ENCODE results near the gene R3HDM4.

GRCh38 chr19:861141-861755 is 51.8 kb downstream of the R3HDM4 start:
- TF ChIP-seq, protein P1, sequence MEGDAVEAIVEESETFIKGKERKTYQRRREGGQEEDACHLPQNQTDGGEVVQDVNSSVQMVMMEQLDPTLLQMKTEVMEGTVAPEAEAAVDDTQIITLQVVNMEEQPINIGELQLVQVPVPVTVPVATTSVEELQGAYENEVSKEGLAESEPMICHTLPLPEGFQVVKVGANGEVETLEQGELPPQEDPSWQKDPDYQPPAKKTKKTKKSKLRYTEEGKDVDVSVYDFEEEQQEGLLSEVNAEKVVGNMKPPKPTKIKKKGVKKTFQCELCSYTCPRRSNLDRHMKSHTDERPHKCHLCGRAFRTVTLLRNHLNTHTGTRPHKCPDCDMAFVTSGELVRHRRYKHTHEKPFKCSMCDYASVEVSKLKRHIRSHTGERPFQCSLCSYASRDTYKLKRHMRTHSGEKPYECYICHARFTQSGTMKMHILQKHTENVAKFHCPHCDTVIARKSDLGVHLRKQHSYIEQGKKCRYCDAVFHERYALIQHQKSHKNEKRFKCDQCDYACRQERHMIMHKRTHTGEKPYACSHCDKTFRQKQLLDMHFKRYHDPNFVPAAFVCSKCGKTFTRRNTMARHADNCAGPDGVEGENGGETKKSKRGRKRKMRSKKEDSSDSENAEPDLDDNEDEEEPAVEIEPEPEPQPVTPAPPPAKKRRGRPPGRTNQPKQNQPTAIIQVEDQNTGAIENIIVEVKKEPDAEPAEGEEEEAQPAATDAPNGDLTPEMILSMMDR (IDR thresholded peaks at IDR 0.05), result no peak
- TF ChIP-seq POLR2A (IDR thresholded peaks at IDR 0.05) (no peak), EP300 (IDR thresholded peaks at IDR 0.05) (no peak), POLR2AphosphoS5 (IDR thresholded peaks at IDR 0.05) (no peak)

Measured in gastroesophageal sphincter (tissue), 3 donors.